ENCODE results near the gene GRPEL1. TPM values are rescaled to one million over a fixed set of nuclear protein-coding genes. Genes with fewer than 3 reads are reported as not detected.

The GRPEL1 gene
- total and polyA plus RNA-seq, 2 of the 8 experiments (the other 6 are each of a cell fraction or from before 2014, with no cell fraction given) = 13.5 to 39.9 TPM

DNA sequence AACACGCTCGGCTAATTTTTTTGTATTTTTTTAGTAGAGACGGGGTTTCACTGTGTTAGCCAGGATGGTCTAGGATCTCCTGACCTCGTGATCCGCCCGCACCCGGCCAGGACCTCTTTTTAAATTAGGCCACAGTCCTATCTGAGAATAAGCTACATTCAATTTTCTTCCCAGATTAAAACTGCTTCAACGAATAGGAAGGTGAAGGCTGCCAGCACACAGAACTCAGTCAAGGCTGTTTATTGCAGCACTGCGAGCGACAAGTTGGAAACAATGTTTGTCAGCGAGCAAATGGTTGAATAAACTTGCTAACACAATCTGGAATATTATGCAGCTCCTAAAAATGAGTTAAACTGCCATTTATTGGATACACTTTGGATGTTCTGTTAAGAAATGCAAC is 1.9 kb downstream of the GRPEL1 start:
- Histone ChIP-seq H4K5ac (ENCODE audit: insufficient read length, low read depth, low read length) (no peak overlapping the region), H3K4ac (replicated peaks; ENCODE audit: insufficient read length, low read depth, low read length) (no peak overlapping the region), H3K27me3 (replicated peaks in 1 of 4; ENCODE audit: control insufficient read depth in 3 of 4, extremely low read depth in 1 of 4, insufficient read depth in 3 of 4, low read length in 3 of 4) (peaks cover 0 to 17% (median 9%) of the 10 kb centered on the region in 4 experiments; a peak in 6 of 7 replicates), H2BK20ac (ENCODE audit: low read length) (no peak overlapping the region), H3K79me2 (ENCODE audit: control insufficient read depth in 1 of 2, insufficient read depth in 2 of 2, low read length in 2 of 2) (peaks cover 0 to 28% of the 10 kb centered on the region in 2 experiments; a peak in 2 of 4 replicates), H3K4me1 (replicated peaks in 1 of 4; ENCODE audit: control insufficient read depth in 3 of 4, insufficient read depth in 4 of 4, low read length in 3 of 4) (peaks cover 2 to 6% (median 3%) of the 10 kb centered on the region in 4 experiments; a peak in 2 of 7 replicates), H3K14ac (ENCODE audit: insufficient read length) (no peak overlapping the region), H3K56ac (replicated peaks; ENCODE audit: insufficient read length, low read depth, low read length) (no peak overlapping the region), H3K23ac (ENCODE audit: insufficient read length) (no peak overlapping the region), H3K36me3 (ENCODE audit: control insufficient read depth in 2 of 4, insufficient read depth in 4 of 4, low read length in 3 of 4) (peaks cover 6 to 27% (median 23%) of the 10 kb centered on the region in 4 experiments; a peak in 7 of 8 replicates), H2BK120ac (replicated peaks; ENCODE audit: low read depth, low read length) (no peak overlapping the region), H3K23me2 (ENCODE audit: low read depth, low read length) (peaks cover 10% of the 10 kb centered on the region), H2AK5ac (ENCODE audit: low read depth, low read length) (no peak overlapping the region), H4K8ac (ENCODE audit: extremely low read depth, insufficient read depth, low read length) (no peak overlapping the region), H2BK15ac (ENCODE audit: low read length) (no peak overlapping the region), H3K4me3 (ENCODE audit: extremely low read depth in 1 of 4, insufficient read depth in 2 of 4, low read depth in 3 of 4, low read length in 4 of 4) (0 out of 8 replicates have a peak overlapping the region, but pooled peaks of 1 of the 4 experiments have one; percentile 79), H3K9me3 (ENCODE audit: insufficient read depth in 2 of 2, low read depth in 1 of 2, low read length in 1 of 2) (no peaks in the 10 kb centered on the region), H3K4me2 (ENCODE audit: insufficient read depth in 1 of 2, low read depth in 2 of 2, low read length in 2 of 2) (no peak overlapping the region; a peak in 1 of 4 replicates), H3K9ac (replicated peaks in 1 of 4; ENCODE audit: extremely low read depth in 1 of 4, low read depth in 3 of 4, low read length in 3 of 4) (no peak overlapping the region), H4K20me1 (replicated peaks in 1 of 2; ENCODE audit: control insufficient read depth in 1 of 2, insufficient read depth in 2 of 2, low read length in 2 of 2) (peaks cover 10 to 17% of the 10 kb centered on the region in 2 experiments), H3K27ac (ENCODE audit: low read depth, low read length) (no peak overlapping the region), H2AFZ (ENCODE audit: low read length) (no peak overlapping the region), H2BK12ac (ENCODE audit: low read depth, low read length) (no peak overlapping the region), H3K18ac (ENCODE audit: extremely low read depth, low read length) (no peak overlapping the region), H4K91ac (replicated peaks; ENCODE audit: insufficient read length, low read length) (no peak overlapping the region), H2BK5ac (ENCODE audit: low read depth, low read length) (no peak overlapping the region), H3K79me1 (ENCODE audit: low read depth, low read length) (peaks cover 5% of the 10 kb centered on the region; the same call in 1 of the 2 replicates)
- CTCF ChIA-PET (ENCODE audit: partially characterized antibody) = interaction anchor here (0.7 to 9.4 kb wide), 11 partner anchors 9 to 735 kb away, joined by 3 to 108 read pairs (median 4); partner anchors contain the start of gene TADA2B
- POLR2A ChIA-PET (ENCODE audit: partially characterized antibody) = interaction anchor here (0.7 to 2.8 kb wide), 3 partner anchors 9 to 157 kb away, joined by 3 to 10 read pairs (median 5); partner anchors contain the start of gene TBC1D14
- FAIRE-seq (no peak), DNase-seq (ENCODE audit: low read depth in 1 of 2, low spot score in 2 of 2) (no peak)
- 91% methylated on average over 11 of the region's 11 CpGs; no CpG with 5 or more reads in 1 of the 2 experiments for WGBS, 2 experiments (ENCODE audit: extremely low coverage in 1 of 2, insufficient coverage in 1 of 2, insufficient read length in 1 of 2, insufficient replicate concordance in 2 of 2, low coverage in 1 of 2, low lambda C conversion rate in 2 of 2, missing lambda C conversion rate in 1 of 2)
- no peak for TF ChIP-seq CHD2 (IDR thresholded peaks at IDR 0.05; ENCODE audit: low read length)
- TF ChIP-seq POLR2AphosphoS5 (IDR thresholded peaks at IDR 0.05; ENCODE audit: low read depth, low read length) = no peak
- TF ChIP-seq, protein P1, sequence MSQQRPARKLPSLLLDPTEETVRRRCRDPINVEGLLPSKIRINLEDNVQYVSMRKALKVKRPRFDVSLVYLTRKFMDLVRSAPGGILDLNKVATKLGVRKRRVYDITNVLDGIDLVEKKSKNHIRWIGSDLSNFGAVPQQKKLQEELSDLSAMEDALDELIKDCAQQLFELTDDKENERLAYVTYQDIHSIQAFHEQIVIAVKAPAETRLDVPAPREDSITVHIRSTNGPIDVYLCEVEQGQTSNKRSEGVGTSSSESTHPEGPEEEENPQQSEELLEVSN (IDR thresholded peaks at IDR 0.05) = no peak
- TF ChIP-seq POLR2A (IDR thresholded peaks at IDR 0.05; ENCODE audit: control extremely low read depth in 1 of 2, low read depth in 2 of 2, low read length in 2 of 2) = no peak
- no peak for TF ChIP-seq KDM1A (IDR thresholded peaks at IDR 0.05; ENCODE audit: borderline replicate concordance, low read length)
- no peak for TF ChIP-seq FOSL1 (IDR thresholded peaks at IDR 0.05; ENCODE audit: insufficient read depth, low read depth, low read length)
- no peak for TF ChIP-seq SP1 (IDR thresholded peaks at IDR 0.05; ENCODE audit: low read depth, low read length)
- no peak for TF ChIP-seq RXRA (IDR thresholded peaks at IDR 0.05; ENCODE audit: insufficient read depth, low read depth, low read length)
- no peak for TF ChIP-seq RBBP5 (IDR thresholded peaks at IDR 0.05; ENCODE audit: borderline replicate concordance, low read depth, low read length)
- TF ChIP-seq CBX8 (IDR thresholded peaks at IDR 0.05; ENCODE audit: borderline replicate concordance, low read depth, low read length) = no peak
